RKO (cell line): ENCODE data around the gene PTAR1.
"Not testable (repeated sequence)": the region's sequence is repeated elsewhere in the genome, so short reads cannot be mapped to it uniquely, and the experiment has no call there.

Source experiments
- DNase-seq: peaks from one replicate; pipeline ENCODE4 v3.0.0-alpha.2; 2016; ENCODE audit warnings: low spot score

Gene PTAR1, protein sequence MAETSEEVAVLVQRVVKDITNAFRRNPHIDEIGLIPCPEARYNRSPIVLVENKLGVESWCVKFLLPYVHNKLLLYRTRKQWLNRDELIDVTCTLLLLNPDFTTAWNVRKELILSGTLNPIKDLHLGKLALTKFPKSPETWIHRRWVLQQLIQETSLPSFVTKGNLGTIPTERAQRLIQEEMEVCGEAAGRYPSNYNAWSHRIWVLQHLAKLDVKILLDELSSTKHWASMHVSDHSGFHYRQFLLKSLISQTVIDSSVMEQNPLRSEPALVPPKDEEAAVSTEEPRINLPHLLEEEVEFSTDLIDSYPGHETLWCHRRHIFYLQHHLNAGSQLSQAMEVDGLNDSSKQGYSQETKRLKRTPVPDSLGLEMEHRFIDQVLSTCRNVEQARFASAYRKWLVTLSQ

DNA sequence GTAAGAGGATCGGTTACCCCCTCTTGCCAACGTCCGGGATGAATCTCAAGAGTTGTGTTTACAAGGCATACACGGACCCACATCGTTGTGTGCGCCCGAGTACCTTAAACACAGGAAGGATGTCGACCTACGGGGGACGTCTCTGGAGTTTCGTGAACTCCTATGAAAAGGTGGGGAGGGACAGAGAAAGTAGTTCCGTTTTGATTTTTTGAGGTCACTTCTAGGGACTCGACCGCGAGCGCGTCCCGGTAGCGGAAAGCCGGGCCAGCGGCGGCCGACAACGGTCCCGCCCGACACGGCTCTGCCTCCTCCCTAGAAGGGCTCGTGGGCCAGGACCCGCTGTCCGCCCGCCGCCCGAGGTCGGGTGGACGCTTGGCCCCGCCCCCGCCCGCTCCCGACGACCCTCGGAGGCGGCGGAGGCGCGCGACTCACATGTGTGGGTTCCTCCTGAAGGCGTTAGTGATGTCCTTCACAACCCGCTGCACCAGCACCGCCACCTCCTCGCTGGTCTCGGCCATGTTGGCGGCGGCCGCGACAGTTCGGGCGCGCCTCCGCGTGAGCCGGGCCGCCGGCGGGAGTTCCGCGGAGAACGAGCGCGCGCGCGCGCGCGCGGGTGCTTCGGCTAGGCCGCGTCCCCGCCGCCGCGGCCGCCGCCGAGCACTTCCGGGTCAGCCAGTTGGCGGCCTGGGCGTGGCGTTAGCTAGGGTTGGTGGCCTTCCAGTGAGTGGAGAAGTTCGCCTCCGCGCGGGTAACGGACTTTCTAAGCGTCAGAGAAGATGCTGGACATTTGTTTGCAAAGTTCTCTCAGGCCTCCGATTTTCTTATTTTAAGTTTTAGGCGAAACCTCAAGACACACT lies at the start of gene PTAR1:
PTAR1 (minus strand) TSS at position 591 of the 857 bp plus-strand sequence; CDS start at position 518, 73 bp downstream.
- DNase-seq, result peak; percentile 91

DNA sequence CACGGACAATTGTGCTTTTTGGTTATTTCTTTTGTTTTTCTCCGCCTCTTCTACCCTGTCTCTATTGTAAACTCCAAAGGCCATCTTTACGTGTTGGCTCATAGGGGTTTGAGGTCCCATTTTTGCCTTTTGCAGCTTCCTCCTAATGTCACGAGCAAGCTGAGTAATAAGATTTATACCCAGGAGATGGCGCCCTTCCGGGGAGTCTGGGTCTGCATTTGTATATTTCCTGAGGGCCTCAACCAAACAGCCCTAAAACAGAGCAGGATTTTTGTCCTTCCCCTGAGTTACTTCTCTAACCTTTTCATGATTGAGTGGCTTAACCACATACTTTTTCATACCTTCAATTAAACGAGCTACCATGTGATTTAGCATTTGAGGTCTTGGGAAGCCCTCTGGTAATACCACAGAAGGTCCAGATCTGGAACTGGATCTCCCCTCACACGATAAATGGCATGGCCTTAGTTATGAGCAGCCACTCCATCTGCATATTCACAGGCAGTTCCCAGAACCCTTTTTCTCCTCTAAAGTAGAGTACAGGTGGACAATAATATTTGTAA lies 49.6 kb upstream of the PTAR1 start:
- DNase-seq, result no peak

DNA sequence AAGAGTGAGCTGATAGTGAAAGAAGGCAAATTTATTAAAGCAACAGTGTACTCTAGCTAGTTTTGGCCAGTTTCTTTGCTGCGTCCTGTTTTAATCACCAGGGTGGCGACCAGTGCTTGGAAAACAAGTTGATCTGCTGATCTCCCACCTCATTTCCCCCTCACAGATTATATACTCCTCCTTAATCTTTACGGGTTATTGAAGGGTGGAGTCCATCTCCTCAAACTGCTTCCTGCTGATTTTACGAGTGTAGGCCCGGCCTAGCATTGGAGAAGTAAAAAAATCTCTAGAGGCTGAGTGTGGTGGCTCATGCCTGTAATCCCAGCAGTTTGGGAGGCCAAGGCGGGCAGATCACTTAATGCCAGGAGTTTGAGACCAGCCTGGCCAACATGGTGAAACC lies 46.8 kb upstream of the PTAR1 start:
- no peak for DNase-seq

DNA sequence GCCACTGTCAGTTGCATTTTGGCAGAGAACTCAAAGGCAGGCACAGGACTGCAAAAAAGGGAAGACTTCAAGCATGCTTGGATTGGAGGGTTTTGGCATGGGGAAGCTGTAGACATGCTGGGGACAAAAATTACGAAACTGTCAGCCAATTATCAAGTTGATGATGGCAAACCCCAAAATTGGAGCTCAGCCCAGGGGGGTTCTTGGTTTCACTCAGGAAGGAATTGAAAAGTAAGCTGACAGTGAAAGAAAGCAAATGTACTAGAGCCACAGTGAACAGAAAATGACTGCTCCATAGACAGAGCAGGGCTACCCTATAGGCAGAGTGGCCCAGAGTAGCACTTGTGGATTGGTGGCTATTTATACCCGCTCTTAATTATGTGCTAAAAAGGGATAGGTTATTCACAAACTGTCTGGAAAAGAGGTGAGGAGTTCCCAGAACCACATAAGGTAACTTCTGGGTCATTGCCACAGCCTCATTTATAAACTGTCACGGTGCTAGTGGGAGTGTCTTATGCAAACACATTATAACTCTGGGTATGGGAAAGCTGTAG lies 46.2 kb upstream of the PTAR1 start:
- DNase-seq, result no peak

DNA sequence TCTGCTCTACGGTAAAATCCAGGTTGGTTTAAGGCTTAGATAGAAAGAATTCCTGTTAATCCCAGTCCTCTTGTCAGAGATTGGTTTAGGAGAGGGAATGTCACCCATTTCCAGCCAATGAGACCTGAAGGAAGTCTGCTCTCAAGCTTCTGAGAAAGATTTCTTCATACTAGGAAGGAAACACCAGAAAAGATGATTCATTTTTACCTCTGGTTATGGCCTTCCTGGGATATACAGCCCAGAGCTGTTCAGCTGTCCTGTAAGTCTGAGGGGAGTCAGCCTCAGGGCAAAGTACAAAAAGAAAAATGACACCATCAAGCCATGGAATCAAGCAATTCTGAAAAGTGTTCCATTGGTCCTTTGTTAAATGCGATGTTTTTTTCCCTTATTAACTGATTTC lies 42.2 kb upstream of the PTAR1 start:
- peak; percentile 16 for DNase-seq

DNA sequence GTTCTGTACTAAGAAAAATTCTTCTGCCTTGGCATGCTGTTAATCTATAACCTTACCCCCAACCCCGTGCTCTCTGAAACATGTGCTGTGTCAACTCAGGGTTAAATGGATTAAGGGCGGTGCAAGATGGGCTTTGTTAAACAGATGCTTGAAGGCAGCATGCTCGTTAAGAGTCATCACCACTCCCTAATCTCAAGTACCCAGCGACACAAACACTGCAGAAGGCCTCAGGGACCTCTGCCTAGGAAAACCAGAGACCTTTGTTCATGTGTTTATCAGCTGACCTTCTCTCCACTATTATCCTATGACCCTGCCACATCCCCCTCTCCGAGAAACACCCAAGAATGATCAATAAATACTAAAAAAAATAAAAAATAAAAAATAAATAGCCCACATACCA lies 40.2 kb upstream of the PTAR1 start:
- not testable (repeated sequence) for DNase-seq

DNA sequence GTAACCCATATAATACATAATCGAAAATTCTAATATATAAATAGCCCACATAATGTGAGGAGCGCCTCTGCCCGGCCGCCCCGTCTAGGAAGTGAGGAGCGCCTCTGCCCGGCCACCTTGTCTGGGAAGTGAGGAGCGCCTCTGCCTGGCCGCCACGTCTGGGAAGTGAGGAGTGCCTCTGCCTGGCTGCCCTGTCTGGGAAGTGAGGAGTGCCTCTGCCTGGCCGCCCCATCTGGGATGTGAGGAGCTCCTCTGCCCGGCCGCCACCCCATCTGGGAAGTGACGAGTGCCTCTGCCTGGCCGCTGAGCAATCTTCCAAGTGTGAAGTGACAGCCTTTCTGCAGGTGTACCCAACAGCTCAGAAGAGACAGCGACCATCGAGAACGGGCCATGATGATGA lies 39.7 kb upstream of the PTAR1 start:
- not testable (repeated sequence) for DNase-seq

DNA sequence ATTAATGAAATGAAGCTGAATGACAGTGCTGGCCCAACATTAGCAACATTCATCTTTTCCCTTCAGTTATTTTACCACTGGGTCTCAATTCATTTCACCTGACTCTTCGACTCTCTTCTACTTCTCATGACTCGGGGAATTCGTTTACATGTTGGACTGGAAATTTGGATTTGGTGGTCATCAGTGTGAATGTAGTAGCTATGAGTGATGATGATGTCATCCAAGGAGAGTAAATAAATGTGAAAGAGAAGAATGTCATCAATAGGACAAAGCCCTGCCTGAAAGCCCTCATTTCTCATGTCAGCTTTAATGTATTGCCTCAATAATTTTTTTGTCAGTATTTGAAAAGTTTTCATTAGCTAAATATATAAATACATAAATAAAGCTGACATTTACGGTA lies 38.9 kb upstream of the PTAR1 start:
- peak; percentile 49 for DNase-seq

DNA sequence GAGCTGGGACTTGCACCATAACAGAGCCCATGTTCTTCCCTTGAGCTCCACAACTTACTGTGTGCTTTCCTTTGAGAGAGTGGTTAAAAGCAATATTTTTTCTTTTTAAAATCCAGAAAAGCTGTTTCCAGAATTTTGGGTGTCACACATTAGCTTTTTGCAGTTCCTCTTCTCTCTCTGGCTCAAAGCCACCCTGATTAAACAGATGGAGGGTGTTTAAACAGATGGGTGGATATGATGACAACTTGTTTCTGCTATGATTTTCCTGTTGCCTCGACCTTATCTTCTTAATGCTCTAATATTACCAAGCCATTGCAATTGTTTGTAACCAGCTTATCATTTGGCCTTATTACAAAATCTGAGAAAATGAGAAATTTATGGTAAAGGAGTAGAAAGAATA lies 37.9 kb upstream of the PTAR1 start:
- no peak for DNase-seq

DNA sequence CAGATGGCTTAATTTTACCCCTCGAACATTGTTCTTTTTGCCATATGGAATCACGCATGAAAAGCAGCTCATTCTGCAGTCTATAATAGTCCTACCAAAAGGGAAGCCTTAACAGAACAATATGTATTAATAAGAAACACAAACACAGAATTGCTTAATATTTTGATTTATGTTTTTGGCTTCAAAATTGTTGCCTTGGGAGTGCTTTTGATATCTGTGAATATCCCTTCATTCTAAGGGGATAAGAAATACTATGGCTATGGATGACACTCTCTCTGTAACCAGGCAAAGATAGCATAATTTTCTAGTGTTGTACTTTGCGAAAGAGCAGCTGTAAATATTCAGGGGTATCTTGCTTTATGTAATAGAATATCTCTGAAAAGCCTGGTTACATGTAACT lies 34.5 kb upstream of the PTAR1 start:
- no peak for DNase-seq

DNA sequence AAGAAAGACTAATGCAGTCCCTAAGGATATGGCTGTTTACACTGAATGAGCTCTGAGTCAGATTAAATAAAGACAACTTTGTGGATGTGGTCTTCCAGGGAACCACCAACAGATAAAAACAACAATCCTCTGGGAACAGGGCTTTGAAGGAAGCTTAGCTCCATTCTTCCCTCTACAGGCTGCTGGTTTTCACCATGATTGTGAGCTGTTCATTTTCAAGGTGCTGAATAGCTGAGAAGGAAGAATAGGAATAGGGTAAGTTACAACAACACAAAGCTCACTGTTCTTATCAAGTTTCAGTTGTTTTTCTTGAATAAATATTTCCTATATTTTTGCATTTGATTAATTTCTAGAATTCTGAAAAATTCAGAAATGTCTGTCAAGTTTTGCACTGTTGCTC lies 25.9 kb upstream of the PTAR1 start:
- peak; percentile 43 for DNase-seq

DNA sequence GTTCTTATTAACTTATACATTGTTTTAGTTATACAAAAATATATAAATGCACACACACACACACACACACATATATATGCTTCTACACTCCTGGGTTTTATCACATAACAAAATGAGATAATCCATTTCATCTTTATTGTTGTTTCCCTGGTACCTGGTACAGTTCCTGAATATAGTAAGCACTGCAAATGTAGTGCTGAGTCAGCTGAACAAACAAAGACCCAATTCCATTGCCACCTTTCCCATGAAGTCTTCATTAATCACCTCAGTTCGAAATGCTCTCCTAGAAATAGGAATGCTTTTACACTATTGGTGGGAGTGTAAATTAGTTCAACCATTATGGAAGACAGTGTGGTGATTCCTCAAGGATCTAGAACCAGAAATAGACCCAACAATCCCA lies 13.4 kb upstream of the PTAR1 start:
- DNase-seq, result no peak

DNA sequence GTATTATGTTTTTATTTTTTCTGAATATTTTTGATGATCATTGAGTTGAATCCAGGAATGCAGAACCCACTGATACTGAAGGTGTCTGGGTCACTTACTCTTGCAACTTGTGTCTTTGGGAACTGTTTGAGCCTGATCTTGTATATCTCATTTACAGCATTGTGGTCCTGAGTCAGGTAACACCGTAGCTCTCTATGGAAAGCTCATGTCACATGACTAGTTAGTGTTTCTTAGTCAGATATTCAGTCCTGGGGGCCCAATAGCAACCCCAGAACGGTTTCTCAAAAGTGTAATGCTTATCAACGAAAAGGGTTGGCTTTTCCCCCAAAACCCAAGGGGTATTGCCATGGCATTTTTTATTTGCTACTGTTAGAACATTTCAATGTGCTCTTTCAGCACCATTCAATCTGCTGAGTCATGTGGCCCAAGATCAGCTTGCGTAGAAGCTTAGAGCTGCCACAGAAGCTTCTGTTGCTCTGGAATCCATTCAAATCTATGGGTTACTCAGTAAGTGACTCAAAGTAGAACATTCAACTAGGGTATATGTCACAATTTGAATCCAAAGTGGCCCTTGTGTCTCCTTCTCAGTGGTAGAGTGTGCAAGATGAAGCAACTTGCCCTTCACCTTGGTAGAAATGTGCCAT lies 12.1 kb upstream of the PTAR1 start:
- DNase-seq, result no peak

DNA sequence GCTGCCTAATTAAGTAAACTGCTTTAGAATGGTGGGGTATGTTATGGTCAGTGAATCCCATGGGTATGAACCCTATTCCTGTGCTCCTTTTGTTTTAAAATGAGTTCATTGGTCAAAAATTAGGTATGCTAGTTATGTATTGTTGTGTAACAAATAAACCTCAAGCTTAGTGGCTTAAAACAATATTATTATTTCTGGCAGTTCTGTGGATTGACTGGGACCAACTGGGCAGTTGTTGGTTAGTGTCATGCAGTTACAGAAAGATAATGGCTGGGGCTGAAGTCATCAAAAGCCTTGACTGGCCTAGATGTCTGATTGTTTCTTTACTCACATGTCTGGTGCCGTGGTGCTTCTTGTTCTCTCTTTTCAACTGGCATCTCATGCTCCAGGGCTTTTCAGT lies 8.9 kb upstream of the PTAR1 start:
- no peak for DNase-seq

DNA sequence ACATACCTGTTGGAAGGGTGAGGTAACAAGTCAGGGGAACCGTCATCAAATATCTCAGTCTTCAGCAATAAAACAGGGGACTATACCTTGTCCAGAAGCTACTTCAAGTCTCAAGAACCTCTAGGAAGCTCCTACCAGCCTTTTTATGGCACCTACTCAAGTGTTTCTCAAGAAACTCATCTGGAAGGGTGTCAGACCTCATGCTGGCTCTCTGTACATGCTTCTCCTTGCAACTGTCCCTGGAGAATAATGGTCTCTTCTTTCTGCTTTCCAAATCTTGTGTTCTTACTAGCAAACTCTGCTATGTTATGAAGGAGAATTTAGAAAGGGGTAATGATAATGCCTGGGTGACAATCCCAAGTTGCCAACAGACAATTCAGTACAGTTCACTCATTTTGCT lies 8.3 kb upstream of the PTAR1 start:
- no peak for DNase-seq

DNA sequence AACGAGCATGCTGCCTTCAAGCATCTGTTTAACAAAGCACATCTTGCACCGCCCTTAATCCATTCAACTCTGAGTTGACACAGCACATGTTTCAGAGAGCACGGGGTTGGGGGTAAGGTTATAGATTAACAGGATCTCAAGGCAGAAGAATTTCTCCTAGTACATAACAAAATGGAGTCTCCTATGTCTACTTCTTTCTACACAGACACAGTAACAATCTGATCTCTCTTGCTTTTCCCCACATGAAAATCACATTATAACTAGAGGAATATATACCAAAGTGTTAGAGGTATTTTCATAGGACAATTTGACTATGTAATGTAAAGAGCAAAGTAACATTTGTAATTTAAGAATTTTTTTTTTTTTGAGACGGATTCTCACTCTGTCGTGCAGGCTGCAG lies 4.1 kb upstream of the PTAR1 start:
- DNase-seq, result not testable (repeated sequence)

DNA sequence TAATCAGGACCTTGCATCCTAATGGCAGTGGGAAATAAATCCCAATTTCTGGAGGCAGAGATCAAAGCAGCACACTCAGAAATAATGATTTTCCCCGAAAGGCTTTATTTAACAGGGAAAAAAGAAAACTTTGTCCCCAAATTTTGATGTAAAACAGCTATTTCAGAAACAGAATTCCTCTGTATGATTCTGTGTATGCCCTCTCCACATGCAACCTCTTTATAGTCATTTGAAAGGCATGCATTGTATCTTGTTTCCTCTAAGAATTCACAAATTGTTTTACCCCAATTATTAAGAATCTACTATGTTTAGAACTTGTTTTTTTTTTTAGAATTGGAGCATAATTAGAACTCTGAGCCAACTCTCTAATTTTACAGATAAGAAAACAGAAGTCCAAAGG lies 2.7 kb upstream of the PTAR1 start:
- DNase-seq, result no peak

DNA sequence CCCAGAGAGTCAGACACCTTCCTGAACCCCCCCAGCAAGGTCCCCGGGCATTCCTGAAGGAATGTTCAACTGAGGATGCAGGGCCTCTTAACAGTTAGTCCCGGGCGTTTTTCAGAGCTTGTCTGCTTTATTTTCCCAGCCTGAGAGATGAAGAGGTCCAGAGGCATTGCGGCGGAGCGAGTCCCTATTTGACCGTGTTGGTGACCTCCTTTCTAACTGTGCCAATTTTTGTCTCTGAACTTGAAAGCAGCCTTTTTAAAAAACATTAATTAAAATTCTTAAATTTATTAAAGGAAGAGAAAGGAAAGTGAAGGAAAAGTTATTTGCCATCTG lies 433 bp upstream of the PTAR1 start:
- no peak for DNase-seq

DNA sequence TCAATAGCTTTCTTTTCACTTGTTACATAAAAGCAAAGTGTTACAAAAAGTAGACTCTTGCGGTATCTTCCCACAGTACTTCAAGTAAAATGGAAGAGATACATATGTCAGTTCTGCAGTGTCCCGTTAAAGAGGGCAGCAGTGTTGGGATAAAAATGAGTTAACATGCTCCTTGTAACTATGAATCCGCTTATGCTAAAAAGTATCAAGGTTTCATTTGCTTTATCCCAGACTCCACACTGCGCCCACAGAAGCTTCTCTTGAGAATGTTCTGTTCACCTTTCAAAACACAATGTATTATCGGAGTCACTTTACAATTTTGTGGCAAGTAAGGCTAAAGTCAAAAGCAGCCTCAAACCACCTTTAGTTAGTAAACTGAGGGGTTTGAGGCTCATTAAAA lies 790 bp downstream of the PTAR1 start:
- peak; percentile 14 for DNase-seq

DNA sequence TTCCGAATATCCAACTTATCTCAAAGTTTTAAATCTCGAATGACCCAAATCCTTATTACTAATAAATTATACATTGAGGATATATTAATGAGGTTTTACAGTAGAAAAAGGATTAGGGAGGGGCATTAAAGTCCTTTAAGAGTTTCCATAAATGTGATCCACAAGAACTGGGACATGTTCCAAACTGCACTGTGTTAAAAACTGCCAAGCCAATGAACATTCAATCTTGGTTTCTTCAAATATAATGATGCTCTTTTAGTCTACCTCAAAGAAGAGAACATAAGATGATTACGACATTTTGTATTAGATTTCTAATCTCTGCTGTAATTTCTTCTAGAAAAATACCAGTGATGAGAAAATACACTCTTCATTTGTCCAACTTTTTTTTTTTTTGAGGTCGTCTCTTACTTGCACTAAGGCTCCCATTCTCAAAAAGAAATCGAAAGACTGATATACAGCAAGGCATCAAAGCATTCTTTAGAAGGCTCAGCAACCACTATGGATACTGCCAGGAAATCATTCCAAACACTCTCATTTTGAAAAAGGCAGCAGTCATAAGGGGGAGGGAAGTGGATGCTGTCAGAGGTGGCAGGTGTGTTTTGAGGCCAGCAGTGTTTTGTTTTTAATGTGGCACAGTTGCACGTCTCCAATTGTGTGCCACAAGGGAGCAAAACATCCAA lies 1.7 kb downstream of the PTAR1 start:
- peak; percentile 19 for DNase-seq

DNA sequence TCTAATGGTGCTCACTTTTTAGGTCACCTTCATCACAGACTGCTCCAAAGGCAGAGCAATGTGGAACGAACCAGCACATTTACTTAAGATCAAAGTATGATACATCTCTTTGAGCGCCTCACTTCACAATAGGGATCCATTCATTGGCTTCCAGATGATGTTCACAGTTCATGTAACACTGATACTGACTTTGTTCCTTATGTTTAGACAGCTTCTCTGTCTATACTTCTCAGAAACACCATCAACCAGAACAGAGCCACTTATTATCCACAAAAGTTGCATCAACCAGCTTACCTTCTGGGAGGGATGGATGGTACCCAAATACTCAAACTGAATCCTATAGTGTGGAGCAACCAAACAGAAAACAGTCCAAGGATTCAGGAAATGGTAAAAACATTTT lies 4.6 kb downstream of the PTAR1 start:
- DNase-seq, result no peak

DNA sequence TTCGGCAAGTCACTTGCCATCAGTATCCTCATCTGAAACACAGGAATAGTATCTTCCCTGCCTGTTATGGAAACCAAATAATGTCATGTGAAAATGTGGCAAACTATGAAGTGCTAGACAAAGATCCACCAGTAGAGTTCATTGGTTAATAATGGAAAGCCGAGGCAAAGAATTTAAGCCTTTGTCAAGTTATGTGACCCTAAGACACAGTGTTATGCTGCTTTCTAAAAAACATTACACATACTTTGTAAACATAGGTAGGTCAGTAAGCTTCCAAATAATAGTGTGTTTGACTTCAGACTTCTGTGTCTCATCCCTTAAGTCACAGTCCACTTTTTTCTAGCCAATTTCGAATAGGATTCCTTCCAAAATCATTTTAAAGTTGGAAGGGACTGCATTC lies 6.0 kb downstream of the PTAR1 start:
- no peak for DNase-seq
